AG09319 (cell line): ENCODE measurements around the gene SLC2A6.

Experiments used
- DNase-seq: peaks from one replicate; pipeline ENCODE4 v3.0.0-alpha.2; 2010; ENCODE audit warnings: low read depth; ENCODE audit errors: extremely low read depth
- TF ChIP-seq, protein P1 (sequence below): IDR thresholded peaks from 2 replicates; pipeline ENCODE4 v1.5.1; 2011; ENCODE audit warnings: low read depth, mild to moderate bottlenecking, inconsistent platforms, low read length, moderate library complexity

The SLC2A6 gene

DNA sequence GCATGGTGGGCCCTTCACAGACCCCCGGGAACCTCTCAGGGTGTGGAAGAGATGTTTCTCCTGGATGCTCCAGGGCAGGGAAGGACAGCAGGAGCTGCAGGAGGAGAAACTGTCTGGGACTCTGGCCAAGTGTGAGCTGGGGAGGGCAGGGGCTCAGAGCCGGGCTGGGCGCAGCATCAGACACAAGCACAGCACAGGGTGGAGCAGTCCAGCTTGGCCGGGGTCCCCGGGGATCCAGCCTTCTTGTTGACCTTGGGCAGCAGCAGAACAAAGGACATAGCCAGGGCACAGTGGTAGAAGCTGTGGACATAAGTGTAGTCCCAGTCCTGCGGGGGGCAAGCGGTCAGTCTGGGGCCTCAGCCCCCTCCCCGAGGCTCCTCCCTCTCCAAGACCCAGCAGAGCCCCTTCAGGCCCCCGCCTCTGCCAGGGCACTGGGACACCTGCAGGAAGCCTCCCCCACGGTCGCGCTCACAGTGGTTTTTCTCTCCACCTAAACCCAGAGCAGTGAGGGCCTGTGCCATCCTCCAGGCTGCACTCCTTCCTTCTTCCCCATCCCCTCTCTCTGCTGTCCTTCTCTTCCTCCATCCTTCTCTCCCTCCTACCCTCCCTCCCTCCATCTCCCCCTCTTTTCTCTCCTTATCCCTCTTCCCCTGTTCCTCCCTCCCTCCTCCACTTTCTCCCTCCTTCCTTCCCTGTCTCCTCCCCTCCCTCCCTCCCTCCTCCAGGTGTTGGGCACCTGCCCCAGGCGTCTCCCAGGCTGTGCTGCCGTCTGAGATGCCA lies 35.8 kb upstream of the SLC2A6 start:
- TF ChIP-seq, protein P1, sequence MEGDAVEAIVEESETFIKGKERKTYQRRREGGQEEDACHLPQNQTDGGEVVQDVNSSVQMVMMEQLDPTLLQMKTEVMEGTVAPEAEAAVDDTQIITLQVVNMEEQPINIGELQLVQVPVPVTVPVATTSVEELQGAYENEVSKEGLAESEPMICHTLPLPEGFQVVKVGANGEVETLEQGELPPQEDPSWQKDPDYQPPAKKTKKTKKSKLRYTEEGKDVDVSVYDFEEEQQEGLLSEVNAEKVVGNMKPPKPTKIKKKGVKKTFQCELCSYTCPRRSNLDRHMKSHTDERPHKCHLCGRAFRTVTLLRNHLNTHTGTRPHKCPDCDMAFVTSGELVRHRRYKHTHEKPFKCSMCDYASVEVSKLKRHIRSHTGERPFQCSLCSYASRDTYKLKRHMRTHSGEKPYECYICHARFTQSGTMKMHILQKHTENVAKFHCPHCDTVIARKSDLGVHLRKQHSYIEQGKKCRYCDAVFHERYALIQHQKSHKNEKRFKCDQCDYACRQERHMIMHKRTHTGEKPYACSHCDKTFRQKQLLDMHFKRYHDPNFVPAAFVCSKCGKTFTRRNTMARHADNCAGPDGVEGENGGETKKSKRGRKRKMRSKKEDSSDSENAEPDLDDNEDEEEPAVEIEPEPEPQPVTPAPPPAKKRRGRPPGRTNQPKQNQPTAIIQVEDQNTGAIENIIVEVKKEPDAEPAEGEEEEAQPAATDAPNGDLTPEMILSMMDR = no peak
- DNase-seq = no peak

DNA sequence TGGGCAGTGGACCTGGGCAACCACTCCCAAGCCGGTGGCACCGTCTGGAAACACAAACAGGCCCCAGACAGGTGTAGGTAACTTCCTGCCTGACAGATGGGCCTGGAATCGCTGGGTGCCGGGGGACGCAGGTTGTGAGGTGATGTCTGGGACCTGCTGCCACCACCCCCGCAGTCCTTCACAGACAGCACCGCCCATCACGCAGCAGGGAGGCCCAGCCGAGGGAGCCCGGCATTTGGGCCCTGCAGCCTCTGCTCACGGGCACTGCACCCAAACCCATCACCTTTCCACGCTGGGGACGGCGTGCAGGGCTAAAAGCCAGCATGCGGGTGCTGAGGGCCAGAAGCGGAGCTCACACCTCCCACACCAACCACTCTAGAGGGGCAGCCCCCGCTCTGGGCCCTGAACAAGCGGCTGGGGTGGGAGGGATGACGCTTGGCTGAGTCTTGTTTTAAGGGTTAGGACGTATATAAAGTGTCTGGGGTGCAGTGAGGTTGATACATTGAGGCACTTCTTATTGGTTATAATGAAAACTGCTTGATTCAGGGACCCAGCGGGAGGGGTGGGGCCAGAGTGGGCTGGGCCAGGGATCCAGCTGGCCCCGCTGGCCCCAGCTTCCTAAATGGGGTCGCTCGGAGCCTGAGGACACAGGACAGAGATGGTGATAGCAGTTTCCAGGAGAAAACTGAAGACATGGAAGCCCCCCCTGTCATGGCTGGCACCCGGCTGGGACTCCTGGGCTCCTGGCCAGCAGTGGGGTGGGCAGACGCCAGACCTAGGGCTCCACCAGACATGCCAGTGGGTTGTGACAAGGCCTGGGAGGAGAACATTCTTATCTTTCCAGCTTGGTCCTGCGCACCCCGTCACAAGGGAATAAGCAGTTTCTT lies 34.6 kb upstream of the SLC2A6 start:
- DNase-seq = no peak
- TF ChIP-seq, protein P1 = no peak

DNA sequence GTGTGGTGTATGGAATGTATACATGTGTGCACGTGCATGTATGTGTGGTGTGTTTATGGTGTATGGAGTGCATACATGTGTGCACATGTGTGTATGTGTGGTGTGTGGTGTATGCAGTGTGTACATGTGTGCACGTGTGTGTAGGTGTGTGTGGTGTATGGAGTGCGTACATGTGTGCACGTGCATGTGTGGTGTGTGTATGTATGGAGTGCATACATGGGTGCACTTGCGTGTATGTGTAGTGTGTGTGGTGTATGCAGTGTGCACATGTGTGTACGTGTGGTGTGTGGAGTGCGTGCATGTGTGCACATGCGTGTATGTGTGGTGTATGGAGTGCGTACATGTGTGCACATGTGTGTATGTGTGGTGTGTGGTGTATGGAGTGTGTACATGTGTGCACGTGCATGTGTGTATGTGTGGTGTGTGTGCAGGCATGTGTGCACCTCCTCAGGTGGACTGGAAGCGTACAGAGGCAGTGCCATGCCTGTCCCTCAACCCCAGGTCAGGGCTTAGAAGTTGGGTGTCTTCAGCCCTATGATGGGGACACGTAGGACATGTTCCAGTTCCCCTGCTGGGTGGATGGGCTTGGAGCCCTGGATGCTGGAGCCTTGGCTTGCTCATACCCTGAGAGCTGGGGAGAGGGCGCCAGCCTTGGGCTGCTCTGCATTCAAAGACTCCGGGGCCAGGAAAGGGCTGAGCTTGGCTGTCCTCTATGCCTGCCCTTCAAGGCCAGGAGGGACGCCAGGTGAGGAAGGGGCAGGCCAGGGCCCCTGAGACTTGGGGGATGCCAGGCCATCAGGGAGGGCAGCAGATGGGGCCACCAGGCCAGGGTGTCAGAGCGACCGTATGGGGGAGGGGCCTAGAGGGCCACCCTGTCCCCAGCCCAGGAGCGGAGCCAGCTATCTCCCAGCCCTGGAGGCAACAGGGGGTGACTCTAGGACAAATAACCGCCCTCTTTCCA lies 33.6 kb upstream of the SLC2A6 start:
- TF ChIP-seq, protein P1 = no peak
- DNase-seq = no peak

- DNase-seq = no peak
- TF ChIP-seq, protein P1 = no peak
Observed at GRCh38 chr9:133511607-133512006, 32.7 kb upstream of the SLC2A6 start.

DNA sequence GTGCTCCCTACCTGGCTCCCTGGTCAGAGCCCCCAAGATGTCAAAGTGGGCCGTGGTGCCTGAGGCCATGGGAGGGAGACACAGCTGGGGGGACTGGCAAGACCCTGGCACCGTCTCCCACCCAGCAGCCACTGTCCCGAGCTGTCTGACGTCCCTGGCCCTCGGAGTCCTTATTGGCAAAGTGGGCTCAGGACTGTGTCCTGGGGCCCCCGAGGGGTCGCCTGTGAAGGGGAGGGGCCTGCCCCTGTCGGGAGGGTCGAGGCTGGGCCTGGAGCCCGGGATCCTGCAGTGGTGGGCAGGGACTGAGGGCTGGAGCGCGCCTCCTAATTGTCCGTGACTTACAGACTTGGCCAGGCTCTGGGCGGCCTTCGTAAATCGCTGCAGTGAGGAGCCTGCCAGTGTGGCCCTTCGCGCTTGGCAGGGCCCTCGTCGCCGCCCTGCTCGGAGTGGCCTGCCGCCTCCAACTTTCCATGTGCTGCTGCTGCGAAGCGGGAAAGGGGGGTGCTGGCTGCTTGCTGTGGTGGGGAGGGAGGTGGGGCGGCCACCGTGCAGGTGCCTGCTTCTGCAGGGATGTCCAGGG lies 32.1 kb upstream of the SLC2A6 start:
- TF ChIP-seq, protein P1 = no peak

DNA sequence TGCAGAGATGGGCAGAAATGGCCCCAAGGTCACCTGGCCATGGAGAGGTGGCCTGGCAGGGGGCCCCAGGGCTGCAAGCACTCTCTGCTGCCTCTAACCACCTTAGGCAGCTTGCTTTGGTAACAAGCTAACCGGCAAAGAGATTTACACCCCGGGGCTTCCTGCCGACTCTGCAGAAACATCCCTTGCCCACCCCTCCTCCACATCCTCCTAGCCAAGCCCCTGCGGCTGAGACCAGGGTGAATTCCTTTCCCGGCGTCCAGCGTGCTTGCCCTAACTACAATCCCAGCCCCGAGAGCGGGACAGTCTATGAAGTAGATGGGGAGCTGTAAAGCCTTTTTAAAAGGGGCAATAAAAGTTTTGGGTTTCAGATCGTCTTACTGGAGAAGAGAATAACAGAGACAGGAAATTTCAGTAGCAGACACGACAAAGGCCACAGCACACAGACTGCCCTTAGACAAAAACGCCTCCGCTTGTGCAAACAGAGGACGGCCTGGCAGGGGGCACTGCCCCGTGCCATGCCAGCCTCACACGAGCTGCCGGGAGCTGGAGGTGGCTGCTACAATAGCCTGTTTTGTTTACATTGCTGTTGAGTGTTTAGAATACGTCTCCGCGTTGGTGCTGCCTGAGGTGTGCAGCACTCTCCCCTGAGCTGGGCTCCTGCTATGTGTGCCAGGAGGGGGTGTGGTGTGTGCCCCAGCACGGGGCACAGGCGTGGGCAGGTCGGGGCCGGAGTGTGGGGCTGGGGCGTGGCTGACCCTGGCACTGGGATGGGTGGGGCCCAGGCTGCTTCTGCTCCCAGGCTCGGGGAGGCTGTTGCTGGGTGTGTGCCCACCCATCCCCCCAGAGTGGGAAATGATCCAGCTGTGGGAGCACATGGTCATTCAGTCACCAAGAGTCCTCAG lies 30.5 kb upstream of the SLC2A6 start:
- TF ChIP-seq, protein P1 = no peak
- DNase-seq = no peak

More for the DNA sequence above, 32.1 kb upstream of the SLC2A6 start:
- no peak for DNase-seq
